ENCODE results near the gene MAP7. TPM values are rescaled to one million over a fixed set of nuclear protein-coding genes. Genes with fewer than 3 reads are reported as not detected.

MAP7 gene
- polyA plus RNA-seq, 2 of the 4 experiments (the other 2 are of a cell fraction): 60.6 to 64.5 TPM

DNA sequence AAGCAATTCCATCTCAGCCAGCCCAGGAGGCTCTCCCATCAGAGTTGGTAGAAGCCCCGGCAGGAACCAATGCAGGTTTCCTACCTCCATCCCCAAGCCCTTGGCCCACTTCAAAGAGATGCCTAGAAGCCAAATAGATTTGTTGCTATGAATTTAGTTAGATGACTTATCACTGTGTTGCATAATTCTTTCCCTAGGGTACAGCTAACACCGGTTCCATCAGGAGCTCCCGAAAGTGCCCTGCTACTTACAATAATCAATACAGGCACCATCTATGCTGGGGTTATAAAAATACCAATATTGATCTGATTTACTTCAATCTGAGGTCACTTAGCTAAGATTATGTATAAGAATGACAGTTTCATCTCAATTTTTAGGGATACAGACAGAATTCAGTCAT lies 113.0 kb downstream of the MAP7 start:
- H3K27ac ChIP-seq: peak overlapping the region; percentile 95 to 96
- H3K4me1 ChIP-seq: peaks cover 97% of the 10 kb centered on the region
- ATAC-seq (peak in 1 of 2 experiments; percentile 3; a peak in 1 of 6 replicates), DNase-seq (ENCODE audit: low read depth in 1 of 2, low spot score in 1 of 2) (no peak), FAIRE-seq (no peak)
- ChIA-PET POLR2A (interaction anchor here (0.7 kb wide), 1 partner anchor 34 kb away, joined by 3 read pairs; no protein-coding TSS in a partner anchor), CTCF (interaction anchor here (1.5 to 2.3 kb wide), 2 partner anchors 12 to 113 kb away, joined by 4 to 8 read pairs; partner anchors contain the start of gene MAP7)
- no peaks in the 10 kb centered on the region for H3K9me3 ChIP-seq
- H3K4me2 ChIP-seq: peak overlapping the region; percentile 82
- WGBS (ENCODE audit: missing lambda C conversion rate): 21% methylated on average over 3 of the region's 3 CpGs
- TF ChIP-seq GATA3 (IDR thresholded peaks at IDR 0.05; ENCODE audit: borderline replicate concordance) (no peak), EP300 (IDR thresholded peaks at IDR 0.05) (no peak), CEBPB (IDR thresholded peaks at IDR 0.05) (peak; percentile 45 to 63; a peak in 3 of 4 replicates), HOXB5 (CRISPR knock-in tag; IDR thresholded peaks at IDR 0.05) (no peak)
- TF ChIP-seq, protein P1, sequence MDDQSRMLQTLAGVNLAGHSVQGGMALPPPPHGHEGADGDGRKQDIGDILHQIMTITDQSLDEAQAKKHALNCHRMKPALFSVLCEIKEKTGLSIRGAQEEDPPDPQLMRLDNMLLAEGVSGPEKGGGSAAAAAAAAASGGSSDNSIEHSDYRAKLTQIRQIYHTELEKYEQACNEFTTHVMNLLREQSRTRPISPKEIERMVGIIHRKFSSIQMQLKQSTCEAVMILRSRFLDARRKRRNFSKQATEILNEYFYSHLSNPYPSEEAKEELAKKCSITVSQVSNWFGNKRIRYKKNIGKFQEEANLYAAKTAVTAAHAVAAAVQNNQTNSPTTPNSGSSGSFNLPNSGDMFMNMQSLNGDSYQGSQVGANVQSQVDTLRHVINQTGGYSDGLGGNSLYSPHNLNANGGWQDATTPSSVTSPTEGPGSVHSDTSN (IDR thresholded peaks at IDR 0.05): no peak
- no peak overlapping the region for H3K4me3 ChIP-seq

DNA sequence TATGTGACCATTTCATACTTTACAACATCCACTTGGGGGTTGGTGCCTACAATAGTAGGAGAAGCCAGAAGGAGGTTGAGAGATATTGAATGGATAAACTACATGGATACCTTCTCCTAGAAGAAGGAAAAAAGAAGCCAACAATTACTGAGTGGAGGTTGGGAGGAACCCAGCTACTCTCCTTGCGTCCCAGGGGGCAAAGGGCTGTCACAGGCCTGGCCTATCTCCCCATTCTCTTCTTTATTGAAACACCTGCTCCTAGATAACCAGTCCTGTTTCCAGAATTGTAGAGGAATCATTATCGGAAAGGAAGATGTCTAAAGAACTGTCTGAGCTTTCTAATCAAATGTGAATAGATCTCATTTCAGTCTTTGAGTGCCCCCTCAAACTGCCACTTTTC lies 115.1 kb downstream of the MAP7 start:
- WGBS (ENCODE audit: missing lambda C conversion rate): 61% methylated on average over 2 of the region's 2 CpGs
- peak overlapping the region; percentile 85 to 96 for H3K27ac ChIP-seq
- ATAC-seq (no peak), FAIRE-seq (no peak), DNase-seq (ENCODE audit: low read depth in 1 of 2, low spot score in 1 of 2) (no peak)
- CTCF ChIA-PET: no interaction called here
- peaks cover 97% of the 10 kb centered on the region for H3K4me1 ChIP-seq
- TF ChIP-seq, protein P2, sequence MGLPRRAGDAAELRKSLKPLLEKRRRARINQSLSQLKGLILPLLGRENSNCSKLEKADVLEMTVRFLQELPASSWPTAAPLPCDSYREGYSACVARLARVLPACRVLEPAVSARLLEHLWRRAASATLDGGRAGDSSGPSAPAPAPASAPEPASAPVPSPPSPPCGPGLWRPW (IDR thresholded peaks at IDR 0.05): no peak
- TF ChIP-seq EHF (CRISPR knock-in tag; IDR thresholded peaks at IDR 0.05) (no peak), JUNB (IDR thresholded peaks at IDR 0.05) (no peak), RFX5 (IDR thresholded peaks at IDR 0.05) (no peak), HOXB13 (CRISPR knock-in tag; IDR thresholded peaks at IDR 0.05; ENCODE audit: low read depth) (no peak), RARB (CRISPR knock-in tag; IDR thresholded peaks at IDR 0.05) (no peak), ZSCAN20 (CRISPR knock-in tag; IDR thresholded peaks at IDR 0.05) (no peak), PHF8 (IDR thresholded peaks at IDR 0.05; ENCODE audit: borderline replicate concordance, low read depth) (no peak), CHD2 (IDR thresholded peaks at IDR 0.05; ENCODE audit: low read length, partially characterized antibody) (no peak), CEBPB (IDR thresholded peaks at IDR 0.05) (no peak), ZNF302 (CRISPR knock-in tag; IDR thresholded peaks at IDR 0.05) (no peak), KDM5A (IDR thresholded peaks at IDR 0.05) (no peak), FOSB (CRISPR knock-in tag; IDR thresholded peaks at IDR 0.05) (no peak), ZC3H11A (IDR thresholded peaks at IDR 0.05) (no peak), CBX8 (IDR thresholded peaks at IDR 0.05) (no peak), KDM1A (IDR thresholded peaks at IDR 0.05; ENCODE audit: low read depth) (no peak), TFCP2L1 (CRISPR knock-in tag; IDR thresholded peaks at IDR 0.05) (no peak)
- TF ChIP-seq, protein P3, sequence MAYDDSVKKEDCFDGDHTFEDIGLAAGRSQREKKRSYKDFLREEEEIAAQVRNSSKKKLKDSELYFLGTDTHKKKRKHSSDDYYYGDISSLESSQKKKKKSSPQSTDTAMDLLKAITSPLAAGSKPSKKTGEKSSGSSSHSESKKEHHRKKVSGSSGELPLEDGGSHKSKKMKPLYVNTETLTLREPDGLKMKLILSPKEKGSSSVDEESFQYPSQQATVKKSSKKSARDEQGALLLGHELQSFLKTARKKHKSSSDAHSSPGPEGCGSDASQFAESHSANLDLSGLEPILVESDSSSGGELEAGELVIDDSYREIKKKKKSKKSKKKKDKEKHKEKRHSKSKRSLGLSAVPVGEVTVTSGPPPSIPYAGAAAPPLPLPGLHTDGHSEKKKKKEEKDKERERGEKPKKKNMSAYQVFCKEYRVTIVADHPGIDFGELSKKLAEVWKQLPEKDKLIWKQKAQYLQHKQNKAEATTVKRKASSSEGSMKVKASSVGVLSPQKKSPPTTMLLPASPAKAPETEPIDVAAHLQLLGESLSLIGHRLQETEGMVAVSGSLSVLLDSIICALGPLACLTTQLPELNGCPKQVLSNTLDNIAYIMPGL (CRISPR knock-in tag; IDR thresholded peaks at IDR 0.05; ENCODE audit: borderline replicate concordance): no peak
- TF ChIP-seq, protein P4, sequence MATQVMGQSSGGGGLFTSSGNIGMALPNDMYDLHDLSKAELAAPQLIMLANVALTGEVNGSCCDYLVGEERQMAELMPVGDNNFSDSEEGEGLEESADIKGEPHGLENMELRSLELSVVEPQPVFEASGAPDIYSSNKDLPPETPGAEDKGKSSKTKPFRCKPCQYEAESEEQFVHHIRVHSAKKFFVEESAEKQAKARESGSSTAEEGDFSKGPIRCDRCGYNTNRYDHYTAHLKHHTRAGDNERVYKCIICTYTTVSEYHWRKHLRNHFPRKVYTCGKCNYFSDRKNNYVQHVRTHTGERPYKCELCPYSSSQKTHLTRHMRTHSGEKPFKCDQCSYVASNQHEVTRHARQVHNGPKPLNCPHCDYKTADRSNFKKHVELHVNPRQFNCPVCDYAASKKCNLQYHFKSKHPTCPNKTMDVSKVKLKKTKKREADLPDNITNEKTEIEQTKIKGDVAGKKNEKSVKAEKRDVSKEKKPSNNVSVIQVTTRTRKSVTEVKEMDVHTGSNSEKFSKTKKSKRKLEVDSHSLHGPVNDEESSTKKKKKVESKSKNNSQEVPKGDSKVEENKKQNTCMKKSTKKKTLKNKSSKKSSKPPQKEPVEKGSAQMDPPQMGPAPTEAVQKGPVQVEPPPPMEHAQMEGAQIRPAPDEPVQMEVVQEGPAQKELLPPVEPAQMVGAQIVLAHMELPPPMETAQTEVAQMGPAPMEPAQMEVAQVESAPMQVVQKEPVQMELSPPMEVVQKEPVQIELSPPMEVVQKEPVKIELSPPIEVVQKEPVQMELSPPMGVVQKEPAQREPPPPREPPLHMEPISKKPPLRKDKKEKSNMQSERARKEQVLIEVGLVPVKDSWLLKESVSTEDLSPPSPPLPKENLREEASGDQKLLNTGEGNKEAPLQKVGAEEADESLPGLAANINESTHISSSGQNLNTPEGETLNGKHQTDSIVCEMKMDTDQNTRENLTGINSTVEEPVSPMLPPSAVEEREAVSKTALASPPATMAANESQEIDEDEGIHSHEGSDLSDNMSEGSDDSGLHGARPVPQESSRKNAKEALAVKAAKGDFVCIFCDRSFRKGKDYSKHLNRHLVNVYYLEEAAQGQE (IDR thresholded peaks at IDR 0.05): no peak
- TF ChIP-seq, protein P5, sequence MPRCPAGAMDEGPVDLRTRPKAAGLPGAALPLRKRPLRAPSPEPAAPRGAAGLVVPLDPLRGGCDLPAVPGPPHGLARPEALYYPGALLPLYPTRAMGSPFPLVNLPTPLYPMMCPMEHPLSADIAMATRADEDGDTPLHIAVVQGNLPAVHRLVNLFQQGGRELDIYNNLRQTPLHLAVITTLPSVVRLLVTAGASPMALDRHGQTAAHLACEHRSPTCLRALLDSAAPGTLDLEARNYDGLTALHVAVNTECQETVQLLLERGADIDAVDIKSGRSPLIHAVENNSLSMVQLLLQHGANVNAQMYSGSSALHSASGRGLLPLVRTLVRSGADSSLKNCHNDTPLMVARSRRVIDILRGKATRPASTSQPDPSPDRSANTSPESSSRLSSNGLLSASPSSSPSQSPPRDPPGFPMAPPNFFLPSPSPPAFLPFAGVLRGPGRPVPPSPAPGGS (IDR thresholded peaks at IDR 0.05): no peak
- H3K9me3 ChIP-seq: no peaks in the 10 kb centered on the region
- no peak overlapping the region for H3K4me3 ChIP-seq
- peak overlapping the region; percentile 22 for H3K4me2 ChIP-seq
- POLR2A ChIA-PET: no interaction called here
